GM12878 (cell line): ENCODE results near the gene GUCY1A2.

ENCODE experiments used
- CHD1 ChIP-seq: IDR thresholded peaks from 2 replicates; pipeline ENCODE4 v1.6.1; 2012; ENCODE audit warnings: low read depth, low read length, improper control_type of control experiment
- CTCF ChIP-seq, 3 experiments: IDR thresholded peaks in 2 of 3; conservative IDR thresholded peaks in 1 of 3; 2 replicates each; pipeline ENCODE4 v1.5.1; 2011; ENCODE audit warnings: low read depth in 3 of 3, low read length in 3 of 3, mild to moderate bottlenecking in 3 of 3, control low read depth in 2 of 3, moderate library complexity in 2 of 3, inconsistent platforms in 1 of 3, mixed read lengths in 1 of 3; ENCODE audit not compliant: control insufficient read depth in 2 of 3, insufficient read depth in 1 of 3; ENCODE audit errors: extremely low read depth in 1 of 3
- FOXK2 ChIP-seq: fragments of 450-650 bp; IDR thresholded peaks from 2 replicates; pipeline ENCODE4 v1.6.1; 2017; ENCODE audit warnings: mild to moderate bottlenecking, moderate library complexity
- HDAC2 ChIP-seq: fragments of 200-600 bp; sonication (generic); IDR thresholded peaks from 2 replicates; pipeline ENCODE4 v1.6.1; 2017
- TAF1 ChIP-seq: IDR thresholded peaks from 2 replicates; pipeline ENCODE4 v1.6.1; 2011; ENCODE audit warnings: mild to moderate bottlenecking, low read depth, low read length, borderline replicate concordance

- TF ChIP-seq CTCF (IDR thresholded peaks at IDR 0.05 in 2 of 3, conservative IDR thresholded peaks at IDR 0.05 in 1 of 3; ENCODE audit: control insufficient read depth in 2 of 3, extremely low read depth in 1 of 3, insufficient read depth in 1 of 3, low read depth in 3 of 3, low read length in 3 of 3) (no peak), TAF1 (no peak), FOXK2 (no peak), CHD1 (no peak), HDAC2 (no peak)
Observed at GRCh38 chr11:106827687-106828086, 190.6 kb downstream of the GUCY1A2 start.
